GM23338 (cell line): ENCODE results near the gene SNTG2. TPM values are rescaled to one million over a fixed set of nuclear protein-coding genes. Genes with fewer than 3 reads are reported as not detected.

ENCODE experiments used
- ATAC-seq: fragments of 200-7000 bp; cut with Tn5 transposase; 3 replicates; pipeline ENCODE4 v1.9.1; 2020
- DNase-seq: peaks from one replicate; pipeline ENCODE4 v3.0.0-alpha.2; 2015; ENCODE audit warnings: low spot score
- H2AFZ ChIP-seq: fragments of 200-600 bp; sonication (generic); 2 replicates; pipeline ENCODE4 v1.8.0; 2016; ENCODE audit warnings: antibody characterized with exemption, mild to moderate bottlenecking, moderate library complexity
- H3F3A ChIP-seq: fragments of 200-600 bp; sonication (generic); replicated peaks from 2 replicates; pipeline ENCODE4 v1.8.0; 2017; ENCODE audit warnings: antibody characterized with exemption, mixed run types, low read depth
- H3K27ac ChIP-seq: fragments of 200-600 bp; sonication (generic); 2 replicates; pipeline ENCODE4 v1.6.1; 2016; ENCODE audit warnings: low read depth
- H3K27me3 ChIP-seq: fragments of 200-600 bp; sonication (generic); 2 replicates; pipeline ENCODE4 v1.8.0; 2016; ENCODE audit warnings: mild to moderate bottlenecking, mixed run types, moderate library complexity; ENCODE audit not compliant: insufficient read depth
- H3K36me3 ChIP-seq: fragments of 200-600 bp; sonication (generic); 2 replicates; pipeline ENCODE4 v1.8.0; 2016; ENCODE audit warnings: mild to moderate bottlenecking; ENCODE audit not compliant: insufficient read depth
- H3K4me1 ChIP-seq: fragments of 200-600 bp; sonication (generic); 2 replicates; pipeline ENCODE4 v1.8.0; 2016; ENCODE audit warnings: mild to moderate bottlenecking, moderate library complexity; ENCODE audit not compliant: insufficient read depth
- H3K4me2 ChIP-seq: fragments of 200-600 bp; sonication (generic); 2 replicates; pipeline ENCODE4 v1.7.1; 2017; ENCODE audit warnings: mixed run types
- H3K4me3 ChIP-seq: fragments of 200-600 bp; sonication (generic); 2 replicates; pipeline ENCODE4 v1.6.1; 2016; ENCODE audit warnings: mixed run types
- H3K79me2 ChIP-seq: fragments of 200-600 bp; sonication (generic); replicated peaks from 2 replicates; pipeline ENCODE4 v1.8.0; 2017; ENCODE audit warnings: mild to moderate bottlenecking; ENCODE audit not compliant: insufficient read depth
- H3K9me2 ChIP-seq: fragments of 200-600 bp; sonication (generic); 2 replicates; pipeline ENCODE4 v1.8.0; 2017; ENCODE audit not compliant: insufficient read depth
- H4K20me1 ChIP-seq: fragments of 200-600 bp; sonication (generic); replicated peaks from 2 replicates; pipeline ENCODE4 v1.8.0; 2017; ENCODE audit warnings: mild to moderate bottlenecking; ENCODE audit not compliant: insufficient read depth
- H3K27ac Mint-ChIP-seq: 2 replicates; pipeline ENCODE4 v1.8.0; 2020; ENCODE audit warnings: inconsistent platforms, mild to moderate bottlenecking, moderate library complexity, mixed read lengths
- H3K27me3 Mint-ChIP-seq: 3 replicates; pipeline ENCODE4 v1.8.0; 2022; ENCODE audit warnings: low read depth, mild to moderate bottlenecking, moderate library complexity, mixed read lengths, inconsistent platforms; ENCODE audit not compliant: insufficient read depth, poor library complexity
- H3K36me3 Mint-ChIP-seq: 3 replicates; pipeline ENCODE4 v1.8.0; 2021; ENCODE audit warnings: low read depth, mild to moderate bottlenecking, inconsistent platforms, moderate library complexity, mixed read lengths
- H3K4me1 Mint-ChIP-seq: 3 replicates; pipeline ENCODE4 v1.8.0; 2020; ENCODE audit warnings: mild to moderate bottlenecking, inconsistent platforms, mixed read lengths
- H3K4me3 Mint-ChIP-seq: 3 replicates; pipeline ENCODE4 v1.8.0; 2021; ENCODE audit warnings: moderate library complexity, mild to moderate bottlenecking, inconsistent platforms, mixed read lengths
- H3K9me3 Mint-ChIP-seq: 3 replicates; pipeline ENCODE4 v1.8.0; 2020; ENCODE audit warnings: moderate library complexity, mild to moderate bottlenecking, inconsistent platforms, mixed read lengths
- NANOG ChIP-seq: IDR thresholded peaks from 2 replicates; pipeline ENCODE4 v1.6.1; 2016; ENCODE audit warnings: antibody characterized with exemption, borderline replicate concordance
- ZNF114 ChIP-seq: fragments of 250-450 bp; sonication (Bioruptor Pico); IDR thresholded peaks from 2 replicates; pipeline ENCODE4 v1.5.0; 2020; ENCODE audit warnings: mild to moderate bottlenecking, moderate library complexity
- polyA plus RNA-seq: library from polyadenylated mRNA; unstranded; fragments of >200 nt; fragmentation: Nextera tagmentation; extraction: Ambion mirVana; gene quantifications from 2 replicates; pipeline ENCODE4 v1.2.1, GENCODE V29; 2016
- total RNA-seq: library from RNA; depleted of rRNA; stranded (reverse); fragments of >200 nt; shearing (Covaris generic); gene quantifications from 2 replicates; pipeline ENCODE4 v1.2.3, GENCODE V29; 2014
- TF ChIP-seq, protein P1 (sequence below): IDR thresholded peaks from 2 replicates; pipeline ENCODE4 v1.6.1; 2016; ENCODE audit warnings: antibody characterized with exemption
- TF ChIP-seq, protein P2 (sequence below): fragments of 250-450 bp; sonication (Bioruptor Pico); IDR thresholded peaks from 2 replicates; pipeline ENCODE4 v1.5.0; 2020; ENCODE audit warnings: mild to moderate bottlenecking, moderate library complexity

Gene SNTG2
- total and polyA plus RNA-seq, 2 experiments from 2014 or later = 27.5 to 60.4 TPM

- TF ChIP-seq, protein P1, sequence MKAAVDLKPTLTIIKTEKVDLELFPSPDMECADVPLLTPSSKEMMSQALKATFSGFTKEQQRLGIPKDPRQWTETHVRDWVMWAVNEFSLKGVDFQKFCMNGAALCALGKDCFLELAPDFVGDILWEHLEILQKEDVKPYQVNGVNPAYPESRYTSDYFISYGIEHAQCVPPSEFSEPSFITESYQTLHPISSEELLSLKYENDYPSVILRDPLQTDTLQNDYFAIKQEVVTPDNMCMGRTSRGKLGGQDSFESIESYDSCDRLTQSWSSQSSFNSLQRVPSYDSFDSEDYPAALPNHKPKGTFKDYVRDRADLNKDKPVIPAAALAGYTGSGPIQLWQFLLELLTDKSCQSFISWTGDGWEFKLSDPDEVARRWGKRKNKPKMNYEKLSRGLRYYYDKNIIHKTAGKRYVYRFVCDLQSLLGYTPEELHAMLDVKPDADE = no peak
- no peak for TF ChIP-seq NANOG
These were observed 358.0 kb downstream of the SNTG2 start (continued) for GRCh38 chr2:1308678-1309077.

DNA sequence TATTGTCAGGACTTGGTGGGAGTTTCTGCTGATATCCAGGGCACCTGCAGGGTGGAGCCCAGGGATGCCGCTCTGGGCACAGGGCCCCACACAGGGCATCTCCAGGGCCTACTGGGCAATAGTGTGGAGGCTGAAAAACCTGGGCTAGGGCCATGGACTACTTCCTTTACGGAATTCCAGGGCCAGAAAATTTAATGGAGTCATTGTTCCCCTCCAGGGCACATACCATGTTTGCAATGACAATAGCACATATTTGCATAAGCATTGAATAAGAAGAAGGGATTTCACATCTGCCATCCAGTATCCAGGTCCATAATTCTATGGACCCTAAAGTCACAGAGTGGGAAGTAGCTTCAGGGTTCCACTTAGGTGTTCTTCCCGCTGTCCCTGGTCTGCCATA, 358.9 kb downstream of the SNTG2 start:
- Histone ChIP-seq H2AFZ (no peak overlapping the region), H3K27ac (0 out of 2 replicates have a peak overlapping the region, but pooled peaks have one; percentile 15), H3K9me2 (peaks cover 21% of the 10 kb centered on the region), H3F3A (no peaks in the 10 kb centered on the region), H3K4me2 (0 out of 2 replicates have a peak overlapping the region, but pooled peaks have one; percentile 25), H3K4me3 (no peak overlapping the region), H3K27me3 (no peaks in the 10 kb centered on the region), H3K79me2 (no peaks in the 10 kb centered on the region), H3K4me1 (peaks cover 11% of the 10 kb centered on the region), H3K36me3 (no peaks in the 10 kb centered on the region), H4K20me1 (no peaks in the 10 kb centered on the region)
- H3K27ac Mint-ChIP-seq = peak overlapping the region; percentile 90
- H3K9me3 Mint-ChIP-seq = no peaks in the 10 kb centered on the region; the same call in 2 of the 3 replicates
- H3K4me3 Mint-ChIP-seq = no peak overlapping the region
- ATAC-seq (peak; percentile 68), DNase-seq (peak; percentile 63)
- H3K4me1 Mint-ChIP-seq = peaks cover 18% of the 10 kb centered on the region
- H3K36me3 Mint-ChIP-seq = peaks cover 16% of the 10 kb centered on the region; the same call in 2 of the 3 replicates
- TF ChIP-seq, protein P2, sequence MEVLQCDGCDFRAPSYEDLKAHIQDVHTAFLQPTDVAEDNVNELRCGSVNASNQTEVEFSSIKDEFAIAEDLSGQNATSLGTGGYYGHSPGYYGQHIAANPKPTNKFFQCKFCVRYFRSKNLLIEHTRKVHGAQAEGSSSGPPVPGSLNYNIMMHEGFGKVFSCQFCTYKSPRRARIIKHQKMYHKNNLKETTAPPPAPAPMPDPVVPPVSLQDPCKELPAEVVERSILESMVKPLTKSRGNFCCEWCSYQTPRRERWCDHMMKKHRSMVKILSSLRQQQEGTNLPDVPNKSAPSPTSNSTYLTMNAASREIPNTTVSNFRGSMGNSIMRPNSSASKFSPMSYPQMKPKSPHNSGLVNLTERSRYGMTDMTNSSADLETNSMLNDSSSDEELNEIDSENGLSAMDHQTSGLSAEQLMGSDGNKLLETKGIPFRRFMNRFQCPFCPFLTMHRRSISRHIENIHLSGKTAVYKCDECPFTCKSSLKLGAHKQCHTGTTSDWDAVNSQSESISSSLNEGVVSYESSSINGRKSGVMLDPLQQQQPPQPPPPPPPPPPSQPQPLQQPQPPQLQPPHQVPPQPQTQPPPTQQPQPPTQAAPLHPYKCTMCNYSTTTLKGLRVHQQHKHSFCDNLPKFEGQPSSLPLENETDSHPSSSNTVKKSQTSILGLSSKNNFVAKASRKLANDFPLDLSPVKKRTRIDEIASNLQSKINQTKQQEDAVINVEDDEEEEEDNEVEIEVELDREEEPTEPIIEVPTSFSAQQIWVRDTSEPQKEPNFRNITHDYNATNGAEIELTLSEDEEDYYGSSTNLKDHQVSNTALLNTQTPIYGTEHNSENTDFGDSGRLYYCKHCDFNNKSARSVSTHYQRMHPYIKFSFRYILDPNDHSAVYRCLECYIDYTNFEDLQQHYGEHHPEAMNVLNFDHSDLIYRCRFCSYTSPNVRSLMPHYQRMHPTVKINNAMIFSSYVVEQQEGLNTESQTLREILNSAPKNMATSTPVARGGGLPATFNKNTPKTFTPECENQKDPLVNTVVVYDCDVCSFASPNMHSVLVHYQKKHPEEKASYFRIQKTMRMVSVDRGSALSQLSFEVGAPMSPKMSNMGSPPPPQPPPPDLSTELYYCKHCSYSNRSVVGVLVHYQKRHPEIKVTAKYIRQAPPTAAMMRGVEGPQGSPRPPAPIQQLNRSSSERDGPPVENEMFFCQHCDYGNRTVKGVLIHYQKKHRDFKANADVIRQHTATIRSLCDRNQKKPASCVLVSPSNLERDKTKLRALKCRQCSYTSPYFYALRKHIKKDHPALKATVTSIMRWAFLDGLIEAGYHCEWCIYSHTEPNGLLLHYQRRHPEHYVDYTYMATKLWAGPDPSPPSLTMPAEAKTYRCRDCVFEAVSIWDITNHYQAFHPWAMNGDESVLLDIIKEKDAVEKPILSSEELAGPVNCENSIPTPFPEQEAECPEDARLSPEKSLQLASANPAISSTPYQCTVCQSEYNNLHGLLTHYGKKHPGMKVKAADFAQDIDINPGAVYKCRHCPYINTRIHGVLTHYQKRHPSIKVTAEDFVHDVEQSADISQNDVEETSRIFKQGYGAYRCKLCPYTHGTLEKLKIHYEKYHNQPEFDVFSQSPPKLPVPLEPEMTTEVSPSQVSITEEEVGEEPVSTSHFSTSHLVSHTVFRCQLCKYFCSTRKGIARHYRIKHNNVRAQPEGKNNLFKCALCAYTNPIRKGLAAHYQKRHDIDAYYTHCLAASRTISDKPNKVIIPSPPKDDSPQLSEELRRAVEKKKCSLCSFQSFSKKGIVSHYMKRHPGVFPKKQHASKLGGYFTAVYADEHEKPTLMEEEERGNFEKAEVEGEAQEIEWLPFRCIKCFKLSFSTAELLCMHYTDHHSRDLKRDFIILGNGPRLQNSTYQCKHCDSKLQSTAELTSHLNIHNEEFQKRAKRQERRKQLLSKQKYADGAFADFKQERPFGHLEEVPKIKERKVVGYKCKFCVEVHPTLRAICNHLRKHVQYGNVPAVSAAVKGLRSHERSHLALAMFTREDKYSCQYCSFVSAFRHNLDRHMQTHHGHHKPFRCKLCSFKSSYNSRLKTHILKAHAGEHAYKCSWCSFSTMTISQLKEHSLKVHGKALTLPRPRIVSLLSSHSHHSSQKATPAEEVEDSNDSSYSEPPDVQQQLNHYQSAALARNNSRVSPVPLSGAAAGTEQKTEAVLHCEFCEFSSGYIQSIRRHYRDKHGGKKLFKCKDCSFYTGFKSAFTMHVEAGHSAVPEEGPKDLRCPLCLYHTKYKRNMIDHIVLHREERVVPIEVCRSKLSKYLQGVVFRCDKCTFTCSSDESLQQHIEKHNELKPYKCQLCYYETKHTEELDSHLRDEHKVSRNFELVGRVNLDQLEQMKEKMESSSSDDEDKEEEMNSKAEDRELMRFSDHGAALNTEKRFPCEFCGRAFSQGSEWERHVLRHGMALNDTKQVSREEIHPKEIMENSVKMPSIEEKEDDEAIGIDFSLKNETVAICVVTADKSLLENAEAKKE (CRISPR knock-in tag) = 0 out of 2 replicates have a peak, but pooled peaks have one; percentile 3
- no peak for TF ChIP-seq ZNF114
- H3K27me3 Mint-ChIP-seq = peaks cover 8% of the 10 kb centered on the region
